Right lobe of liver (tissue), 4 donors: ENCODE results near the gene RAB6D.

ENCODE experiments used
- CTCF ChIP-seq, 4 donors: fragments of 200-600 bp in 3 of 4; fragments of 450-650 bp in 1 of 4; IDR thresholded peaks; one replicate each; pipeline versions ENCODE4 v1.5.1 to v1.8.0; 2016 to 2022; ENCODE audit warnings: antibody characterized with exemption in 4 of 4, mild to moderate bottlenecking in 2 of 4
- POLR2A ChIP-seq: fragments of 450-650 bp; IDR thresholded peaks from one replicate; pipeline ENCODE4 v1.6.1; 2017; ENCODE audit warnings: antibody characterized with exemption, mild to moderate bottlenecking
- donor health status: DM: no; HTN: no; CAD: no.
- donor health status: DM: no; HTN: no; CAD: no.
- donor health status: DM: no; HTN: yes; CAD: no.

- TF ChIP-seq CTCF (IDR thresholded peaks at IDR 0.05) (no peak), POLR2A (no peak)
Measured at GRCh38 chr2:131367352-131367751, 3.4 kb upstream of the RAB6D start.
